ENCODE data around the gene MICAL2. TPM values are rescaled to one million over a fixed set of nuclear protein-coding genes. Genes with fewer than 3 reads are reported as not detected.

MICAL2 gene
- total and polyA plus RNA-seq, 2 of the 13 experiments (the other 11 are each of a cell fraction or from before 2014, with no cell fraction given): 0.78 to 1.1 TPM

DNA sequence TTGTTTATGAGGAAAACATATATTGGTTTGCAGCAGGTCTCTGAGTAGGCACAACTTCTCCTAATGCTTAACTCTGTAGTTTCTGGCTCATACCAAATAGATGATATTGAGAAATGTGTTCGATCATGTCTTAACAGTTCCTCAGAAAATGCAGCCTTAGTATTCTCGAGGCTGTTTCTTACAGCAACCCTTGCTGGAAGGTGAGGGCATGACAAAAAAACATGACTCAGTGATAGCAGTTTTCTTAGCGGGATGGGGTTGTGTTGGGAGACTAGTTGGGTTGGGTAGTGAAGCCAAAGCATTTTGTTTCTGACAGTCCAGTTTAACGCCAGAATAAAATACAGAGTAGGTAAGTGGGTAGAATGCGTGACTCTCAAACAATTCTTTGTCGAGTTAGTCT is 172.3 kb downstream of the MICAL2 start:
- no TSS peak for BruUV-seq (replicated peaks)
- CTCF ChIA-PET (ENCODE audit: low intra/inter-chr PET ratio, low total read pairs): interaction anchor here (1.3 to 4.0 kb wide), 4 partner anchors 47 to 236 kb away, joined by 5 to 52 read pairs (median 8); no protein-coding TSS in a partner anchor
- Histone ChIP-seq H3K9ac (ENCODE audit: insufficient read depth, low read depth, low read length) (no peak overlapping the region), H3K4me2 (ENCODE audit: low read depth, low read length) (no peak overlapping the region), H3K79me2 (ENCODE audit: insufficient read depth, low read length) (no peaks in the 10 kb centered on the region), H3K27ac (ENCODE audit: extremely low read length, insufficient read depth, low read length) (no peak overlapping the region), H3K9me3 (ENCODE audit: low read length) (no peaks in the 10 kb centered on the region), H3K4me1 (ENCODE audit: insufficient read depth, low read length) (peaks cover 12% of the 10 kb centered on the region), H3K27me3 (ENCODE audit: control insufficient read depth in 1 of 2, insufficient read depth in 2 of 2, low read length in 2 of 2) (peaks cover 0 to 9% of the 10 kb centered on the region in 2 experiments; a peak in 2 of 5 replicates), H3K36me3 (replicated peaks in 1 of 2; ENCODE audit: control insufficient read depth in 1 of 2, insufficient read depth in 2 of 2, low read length in 2 of 2) (no peaks in the 10 kb centered on the region), H3K4me3 (replicated peaks in 1 of 3; ENCODE audit: insufficient read depth in 1 of 3, low read depth in 2 of 3, low read length in 3 of 3) (no peak overlapping the region), H2AFZ (ENCODE audit: low read length) (no peak overlapping the region), H4K20me1 (ENCODE audit: insufficient read depth, low read length) (no peaks in the 10 kb centered on the region)
- FAIRE-seq: no peak
- POLR2A ChIA-PET: no interaction called here
- WGBS (ENCODE audit: low lambda C conversion rate): 17% methylated on average over 6 of the region's 6 CpGs
- in situ Hi-C loops (cut with HindIII; ENCODE audit: extremely low pct_ligation_motif_present, low pct_unique_long_range_greater_than_20kb) (loop anchor here (5.0 to 25.0 kb wide), 3 partner anchors 235 to 470 kb away; no protein-coding TSS in a partner anchor), intact Hi-C loops (cut with micrococcal nuclease; ENCODE audit: unreplicated experiment) (loop anchor here (1.0 to 5.0 kb wide), 4 partner anchors 160 to 495 kb away; no protein-coding TSS in a partner anchor)
- ATAC-seq: no peak
- no peak for DNase-seq (ENCODE audit: low spot score)
- no peak for TF ChIP-seq SAFB2 (CRISPR knock-in tag; IDR thresholded peaks at IDR 0.05; ENCODE audit: borderline replicate concordance, low read depth)
- TF ChIP-seq, protein P1, sequence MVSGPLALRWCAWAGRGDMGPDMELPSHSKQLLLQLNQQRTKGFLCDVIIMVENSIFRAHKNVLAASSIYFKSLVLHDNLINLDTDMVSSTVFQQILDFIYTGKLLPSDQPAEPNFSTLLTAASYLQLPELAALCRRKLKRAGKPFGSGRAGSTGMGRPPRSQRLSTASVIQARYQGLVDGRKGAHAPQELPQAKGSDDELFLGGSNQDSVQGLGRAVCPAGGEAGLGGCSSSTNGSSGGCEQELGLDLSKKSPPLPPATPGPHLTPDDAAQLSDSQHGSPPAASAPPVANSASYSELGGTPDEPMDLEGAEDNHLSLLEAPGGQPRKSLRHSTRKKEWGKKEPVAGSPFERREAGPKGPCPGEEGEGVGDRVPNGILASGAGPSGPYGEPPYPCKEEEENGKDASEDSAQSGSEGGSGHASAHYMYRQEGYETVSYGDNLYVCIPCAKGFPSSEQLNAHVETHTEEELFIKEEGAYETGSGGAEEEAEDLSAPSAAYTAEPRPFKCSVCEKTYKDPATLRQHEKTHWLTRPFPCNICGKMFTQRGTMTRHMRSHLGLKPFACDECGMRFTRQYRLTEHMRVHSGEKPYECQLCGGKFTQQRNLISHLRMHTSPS (CRISPR knock-in tag; IDR thresholded peaks at IDR 0.05; ENCODE audit: low read depth): no peak
- no peak for TF ChIP-seq POLR2AphosphoS5 (IDR thresholded peaks at IDR 0.05; ENCODE audit: low read depth, low read length)
- no peak for TF ChIP-seq KAT7 (CRISPR knock-in tag; IDR thresholded peaks at IDR 0.05; ENCODE audit: borderline replicate concordance)
- TF ChIP-seq ZNF841 (CRISPR knock-in tag; IDR thresholded peaks at IDR 0.05; ENCODE audit: borderline replicate concordance): no peak
- TF ChIP-seq, protein P2, sequence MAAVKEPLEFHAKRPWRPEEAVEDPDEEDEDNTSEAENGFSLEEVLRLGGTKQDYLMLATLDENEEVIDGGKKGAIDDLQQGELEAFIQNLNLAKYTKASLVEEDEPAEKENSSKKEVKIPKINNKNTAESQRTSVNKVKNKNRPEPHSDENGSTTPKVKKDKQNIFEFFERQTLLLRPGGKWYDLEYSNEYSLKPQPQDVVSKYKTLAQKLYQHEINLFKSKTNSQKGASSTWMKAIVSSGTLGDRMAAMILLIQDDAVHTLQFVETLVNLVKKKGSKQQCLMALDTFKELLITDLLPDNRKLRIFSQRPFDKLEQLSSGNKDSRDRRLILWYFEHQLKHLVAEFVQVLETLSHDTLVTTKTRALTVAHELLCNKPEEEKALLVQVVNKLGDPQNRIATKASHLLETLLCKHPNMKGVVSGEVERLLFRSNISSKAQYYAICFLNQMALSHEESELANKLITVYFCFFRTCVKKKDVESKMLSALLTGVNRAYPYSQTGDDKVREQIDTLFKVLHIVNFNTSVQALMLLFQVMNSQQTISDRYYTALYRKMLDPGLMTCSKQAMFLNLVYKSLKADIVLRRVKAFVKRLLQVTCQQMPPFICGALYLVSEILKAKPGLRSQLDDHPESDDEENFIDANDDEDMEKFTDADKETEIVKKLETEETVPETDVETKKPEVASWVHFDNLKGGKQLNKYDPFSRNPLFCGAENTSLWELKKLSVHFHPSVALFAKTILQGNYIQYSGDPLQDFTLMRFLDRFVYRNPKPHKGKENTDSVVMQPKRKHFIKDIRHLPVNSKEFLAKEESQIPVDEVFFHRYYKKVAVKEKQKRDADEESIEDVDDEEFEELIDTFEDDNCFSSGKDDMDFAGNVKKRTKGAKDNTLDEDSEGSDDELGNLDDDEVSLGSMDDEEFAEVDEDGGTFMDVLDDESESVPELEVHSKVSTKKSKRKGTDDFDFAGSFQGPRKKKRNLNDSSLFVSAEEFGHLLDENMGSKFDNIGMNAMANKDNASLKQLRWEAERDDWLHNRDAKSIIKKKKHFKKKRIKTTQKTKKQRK (IDR thresholded peaks at IDR 0.05; ENCODE audit: low read length): no peak
- TF ChIP-seq, protein P3, sequence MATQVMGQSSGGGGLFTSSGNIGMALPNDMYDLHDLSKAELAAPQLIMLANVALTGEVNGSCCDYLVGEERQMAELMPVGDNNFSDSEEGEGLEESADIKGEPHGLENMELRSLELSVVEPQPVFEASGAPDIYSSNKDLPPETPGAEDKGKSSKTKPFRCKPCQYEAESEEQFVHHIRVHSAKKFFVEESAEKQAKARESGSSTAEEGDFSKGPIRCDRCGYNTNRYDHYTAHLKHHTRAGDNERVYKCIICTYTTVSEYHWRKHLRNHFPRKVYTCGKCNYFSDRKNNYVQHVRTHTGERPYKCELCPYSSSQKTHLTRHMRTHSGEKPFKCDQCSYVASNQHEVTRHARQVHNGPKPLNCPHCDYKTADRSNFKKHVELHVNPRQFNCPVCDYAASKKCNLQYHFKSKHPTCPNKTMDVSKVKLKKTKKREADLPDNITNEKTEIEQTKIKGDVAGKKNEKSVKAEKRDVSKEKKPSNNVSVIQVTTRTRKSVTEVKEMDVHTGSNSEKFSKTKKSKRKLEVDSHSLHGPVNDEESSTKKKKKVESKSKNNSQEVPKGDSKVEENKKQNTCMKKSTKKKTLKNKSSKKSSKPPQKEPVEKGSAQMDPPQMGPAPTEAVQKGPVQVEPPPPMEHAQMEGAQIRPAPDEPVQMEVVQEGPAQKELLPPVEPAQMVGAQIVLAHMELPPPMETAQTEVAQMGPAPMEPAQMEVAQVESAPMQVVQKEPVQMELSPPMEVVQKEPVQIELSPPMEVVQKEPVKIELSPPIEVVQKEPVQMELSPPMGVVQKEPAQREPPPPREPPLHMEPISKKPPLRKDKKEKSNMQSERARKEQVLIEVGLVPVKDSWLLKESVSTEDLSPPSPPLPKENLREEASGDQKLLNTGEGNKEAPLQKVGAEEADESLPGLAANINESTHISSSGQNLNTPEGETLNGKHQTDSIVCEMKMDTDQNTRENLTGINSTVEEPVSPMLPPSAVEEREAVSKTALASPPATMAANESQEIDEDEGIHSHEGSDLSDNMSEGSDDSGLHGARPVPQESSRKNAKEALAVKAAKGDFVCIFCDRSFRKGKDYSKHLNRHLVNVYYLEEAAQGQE (IDR thresholded peaks at IDR 0.05; ENCODE audit: borderline replicate concordance in 1 of 2, low read depth in 1 of 2, low read length in 2 of 2): no peak
- TF ChIP-seq JUNB (CRISPR knock-in tag; IDR thresholded peaks at IDR 0.05; ENCODE audit: borderline replicate concordance): no peak
- TF ChIP-seq MEIS1 (CRISPR knock-in tag; IDR thresholded peaks at IDR 0.05; ENCODE audit: borderline replicate concordance): no peak
- TF ChIP-seq ZNF256 (CRISPR knock-in tag; conservative IDR thresholded peaks at IDR 0.05): no peak
- TF ChIP-seq, protein P4, sequence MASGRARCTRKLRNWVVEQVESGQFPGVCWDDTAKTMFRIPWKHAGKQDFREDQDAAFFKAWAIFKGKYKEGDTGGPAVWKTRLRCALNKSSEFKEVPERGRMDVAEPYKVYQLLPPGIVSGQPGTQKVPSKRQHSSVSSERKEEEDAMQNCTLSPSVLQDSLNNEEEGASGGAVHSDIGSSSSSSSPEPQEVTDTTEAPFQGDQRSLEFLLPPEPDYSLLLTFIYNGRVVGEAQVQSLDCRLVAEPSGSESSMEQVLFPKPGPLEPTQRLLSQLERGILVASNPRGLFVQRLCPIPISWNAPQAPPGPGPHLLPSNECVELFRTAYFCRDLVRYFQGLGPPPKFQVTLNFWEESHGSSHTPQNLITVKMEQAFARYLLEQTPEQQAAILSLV (CRISPR knock-in tag; IDR thresholded peaks at IDR 0.05; ENCODE audit: borderline replicate concordance): no peak
- TF ChIP-seq CBX1 (IDR thresholded peaks at IDR 0.05; ENCODE audit: low read depth): no peak
- TF ChIP-seq WIZ (CRISPR knock-in tag; IDR thresholded peaks at IDR 0.05): no peak
- no peak for TF ChIP-seq CCAR2 (optimal IDR thresholded peaks at IDR 0.05; ENCODE audit: low read depth, low read length)
